IPS-20b (cell line): ENCODE measurements around the gene ABHD14A.

Experiments used
- H3K27ac ChIP-seq: one replicate; pipeline ENCODE4 v1.5.1; 2013; ENCODE audit warnings: low read length
- H3K27me3 ChIP-seq: 2 replicates; pipeline ENCODE4 v1.6.1; 2013; ENCODE audit warnings: mild to moderate bottlenecking, low read length, inconsistent platforms; ENCODE audit not compliant: insufficient read depth
- H3K36me3 ChIP-seq: 2 replicates; pipeline ENCODE4 v1.6.1; 2013; ENCODE audit warnings: low read depth, mild to moderate bottlenecking, inconsistent platforms, low read length, moderate library complexity; ENCODE audit not compliant: insufficient read depth
- H3K4me1 ChIP-seq: 2 replicates; pipeline ENCODE4 v1.6.1; 2013; ENCODE audit warnings: mild to moderate bottlenecking, control low read depth, inconsistent platforms, low read length, moderate library complexity; ENCODE audit not compliant: insufficient read depth
- H3K4me3 ChIP-seq: 2 replicates; pipeline ENCODE4 v1.5.1; 2013; ENCODE audit warnings: mild to moderate bottlenecking, low read length, inconsistent platforms
- H3K9ac ChIP-seq: 2 replicates; pipeline ENCODE4 v1.6.1; 2013; ENCODE audit warnings: low read depth, mild to moderate bottlenecking, inconsistent platforms, low read length, moderate library complexity
- H3K9me3 ChIP-seq: 2 replicates; pipeline ENCODE4 v1.6.1; 2013; ENCODE audit warnings: mild to moderate bottlenecking, low read depth, low read length, inconsistent platforms; ENCODE audit not compliant: insufficient read depth

ABHD14A gene

DNA sequence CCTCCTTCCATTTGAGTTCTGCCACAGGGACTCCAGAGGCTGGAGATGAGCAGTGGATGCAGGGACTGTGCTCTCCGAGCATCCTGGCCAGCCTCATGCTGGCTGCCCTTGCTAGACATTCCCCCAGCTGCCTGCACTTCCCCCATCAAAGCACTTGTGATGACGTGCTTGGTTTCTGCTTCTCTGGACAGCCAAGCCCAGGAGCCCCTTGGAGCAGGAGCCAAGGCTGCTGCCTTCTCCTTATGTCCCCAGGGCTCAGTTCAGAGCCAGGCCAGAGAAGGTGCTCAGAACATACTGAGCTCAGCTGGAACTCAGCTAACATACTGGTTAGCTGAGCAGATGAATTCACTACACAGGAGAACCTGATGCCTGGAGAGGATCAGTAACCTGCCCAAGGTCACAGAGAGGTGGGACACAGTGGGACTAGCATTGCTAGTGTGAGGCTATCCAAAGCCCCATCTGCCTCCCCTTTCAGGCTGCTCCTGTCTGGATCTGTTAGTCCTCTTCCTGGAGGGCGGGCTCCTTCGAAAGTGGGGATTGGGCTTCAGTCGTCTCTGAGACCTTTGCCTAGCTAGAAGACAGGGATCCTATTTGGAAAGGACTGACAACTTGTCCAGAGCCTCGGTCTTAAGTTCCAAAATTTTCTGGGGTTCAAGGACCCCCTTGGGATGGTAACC, 11.9 kb upstream of the ABHD14A start:
- H3K36me3 ChIP-seq: no peaks in the 10 kb centered on the region
- H3K9ac ChIP-seq: no peak overlapping the region
- H3K9me3 ChIP-seq: no peaks in the 10 kb centered on the region
- no peak overlapping the region for H3K4me3 ChIP-seq
- no peak overlapping the region for H3K27ac ChIP-seq
- H3K4me1 ChIP-seq: peaks cover 6% of the 10 kb centered on the region; the same call in 1 of the 2 replicates
- peaks cover 42% of the 10 kb centered on the region for H3K27me3 ChIP-seq

DNA sequence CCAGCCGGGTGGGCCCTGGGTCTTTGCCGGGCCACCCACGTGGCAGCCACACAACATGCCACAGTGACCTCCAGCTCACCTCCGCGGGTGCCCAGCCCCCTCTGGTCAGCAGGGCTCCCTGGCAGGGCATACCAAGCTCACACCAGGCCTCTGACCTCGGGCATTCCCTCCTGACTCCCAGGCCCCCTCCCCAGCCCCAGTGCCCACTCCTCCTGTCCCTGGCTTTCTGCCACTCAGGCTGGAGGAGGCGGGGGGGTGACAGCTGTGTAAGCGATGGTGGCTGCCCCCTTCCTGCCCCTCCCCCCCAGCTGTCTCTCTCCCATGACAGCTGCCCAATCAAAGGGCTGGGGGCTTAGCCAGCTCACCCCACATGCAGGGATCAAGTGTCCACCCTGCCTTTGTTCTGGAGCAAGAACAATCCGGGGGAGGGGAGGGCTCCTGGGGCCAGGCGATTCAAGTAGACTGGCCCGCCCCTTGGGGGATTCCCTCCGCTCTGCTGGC, 10.9 kb upstream of the ABHD14A start:
- no peaks in the 10 kb centered on the region for H3K36me3 ChIP-seq
- peaks cover 42% of the 10 kb centered on the region for H3K27me3 ChIP-seq
- no peaks in the 10 kb centered on the region for H3K9me3 ChIP-seq
- no peak overlapping the region for H3K4me3 ChIP-seq
- peaks cover 13% of the 10 kb centered on the region for H3K4me1 ChIP-seq
- H3K27ac ChIP-seq: no peak overlapping the region
- no peak overlapping the region for H3K9ac ChIP-seq

GRCh38 chr3:51964521-51964920, 10.3 kb upstream of the ABHD14A start:
- Histone ChIP-seq H3K4me1 (peaks cover 18% of the 10 kb centered on the region), H3K27me3 (peaks cover 42% of the 10 kb centered on the region), H3K9ac (no peak overlapping the region), H3K27ac (no peak overlapping the region), H3K36me3 (no peaks in the 10 kb centered on the region), H3K4me3 (no peak overlapping the region), H3K9me3 (no peaks in the 10 kb centered on the region)

- Histone ChIP-seq H3K9me3 (no peaks in the 10 kb centered on the region), H3K9ac (no peak overlapping the region), H3K27me3 (peaks cover 42% of the 10 kb centered on the region), H3K36me3 (no peaks in the 10 kb centered on the region), H3K4me1 (peaks cover 21% of the 10 kb centered on the region), H3K27ac (no peak overlapping the region), H3K4me3 (0 out of 2 replicates have a peak overlapping the region, but pooled peaks have one; percentile 63)
Observed at GRCh38 chr3:51966016-51966415, 8.8 kb upstream of the ABHD14A start.

DNA sequence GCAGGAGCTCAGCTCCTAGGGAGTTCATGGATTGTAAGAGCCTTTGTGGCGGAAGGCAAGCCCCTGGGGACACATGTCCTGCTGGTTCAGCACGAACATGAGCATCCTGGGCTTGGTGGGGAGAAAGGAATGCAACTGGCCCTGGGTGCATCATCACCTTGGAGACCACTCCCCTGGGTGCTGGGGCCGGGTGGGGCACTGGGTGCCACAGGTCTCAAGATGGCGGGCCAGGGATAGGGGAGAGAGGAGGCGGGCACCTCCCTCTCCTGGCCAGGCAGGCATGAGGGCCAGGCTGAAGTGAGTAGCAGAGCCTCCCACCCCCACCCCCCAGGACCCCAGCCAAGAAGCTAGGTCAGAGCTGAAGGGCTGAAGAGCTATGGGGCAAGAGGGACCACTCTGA, 8.4 kb upstream of the ABHD14A start:
- Histone ChIP-seq H3K27ac (no peak overlapping the region), H3K9me3 (no peaks in the 10 kb centered on the region), H3K27me3 (peaks cover 40% of the 10 kb centered on the region), H3K9ac (peak overlapping the region; percentile 27; the same call in 1 of the 2 replicates), H3K4me1 (peaks cover 21% of the 10 kb centered on the region), H3K4me3 (peak overlapping the region; percentile 63; the same call in 1 of the 2 replicates), H3K36me3 (no peaks in the 10 kb centered on the region)

DNA sequence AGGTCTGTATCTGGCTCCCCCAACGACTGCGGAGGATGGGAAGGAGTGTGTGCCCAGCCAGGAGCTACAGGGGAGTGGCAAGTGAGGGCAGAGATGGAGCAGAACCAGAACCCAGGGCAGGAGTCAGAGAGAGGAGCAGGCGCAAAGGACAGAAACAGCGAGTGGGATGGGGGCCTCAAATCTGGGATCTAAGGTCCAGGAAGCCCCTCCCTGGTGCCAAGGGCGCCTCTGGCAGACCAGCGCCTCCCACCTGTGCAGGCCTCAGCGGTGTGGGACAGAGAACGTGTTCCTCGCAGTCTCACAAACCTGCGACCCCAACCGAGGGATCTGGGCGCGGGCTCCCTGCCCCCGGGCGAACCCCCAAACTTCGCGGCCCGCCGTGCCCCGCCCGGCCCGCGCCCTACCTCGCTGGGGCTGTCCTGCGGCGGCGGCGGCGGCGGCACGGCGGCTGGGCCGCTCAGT, 7.9 kb upstream of the ABHD14A start:
- no peaks in the 10 kb centered on the region for H3K9me3 ChIP-seq
- H3K27ac ChIP-seq: no peak overlapping the region
- H3K4me1 ChIP-seq: peaks cover 21% of the 10 kb centered on the region
- peak overlapping the region; percentile 63; the same call in 1 of the 2 replicates for H3K4me3 ChIP-seq
- H3K36me3 ChIP-seq: no peaks in the 10 kb centered on the region
- H3K27me3 ChIP-seq: peaks cover 35% of the 10 kb centered on the region
- peak overlapping the region; percentile 27; the same call in 1 of the 2 replicates for H3K9ac ChIP-seq

DNA sequence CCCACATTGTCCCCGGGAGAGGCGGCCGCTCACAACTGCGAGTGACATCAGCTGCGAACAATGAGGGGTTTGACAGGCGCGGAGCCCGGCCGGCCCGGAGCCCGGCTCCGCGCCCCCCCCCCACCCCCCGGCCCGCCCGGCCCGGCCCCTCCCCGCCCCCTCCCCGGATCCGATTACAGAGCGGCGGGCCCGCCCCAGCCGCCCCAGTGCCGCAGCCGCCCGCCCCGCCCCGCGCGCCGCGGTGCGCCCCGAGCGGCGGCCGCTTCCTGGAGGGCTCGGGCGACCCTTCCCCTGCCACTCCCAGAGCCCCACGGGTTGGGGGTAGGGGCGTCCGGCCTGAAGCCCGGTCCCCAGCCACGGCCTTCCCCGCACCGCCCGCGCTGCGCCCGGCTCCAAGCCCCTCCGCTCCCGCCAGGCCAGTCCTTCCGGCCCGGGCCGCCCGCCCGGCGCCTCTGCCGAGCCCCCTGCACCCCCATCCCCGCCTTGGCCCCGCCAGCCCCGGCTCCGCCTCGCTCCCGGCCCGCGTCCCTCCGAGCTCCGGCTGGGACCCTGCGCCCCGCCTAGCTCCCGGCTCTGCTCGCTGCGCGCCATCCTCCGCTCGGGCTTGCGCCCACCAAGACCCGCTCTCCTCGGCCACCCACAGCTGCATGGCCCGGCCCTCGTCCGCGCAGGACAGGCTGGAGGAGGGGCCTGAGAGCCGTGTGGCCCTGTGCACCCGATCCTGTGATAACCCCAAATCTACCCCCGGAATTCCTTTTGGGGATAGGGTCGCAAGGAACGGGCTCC, 7.3 kb upstream of the ABHD14A start, which contains the start of gene PCBP4:
TSS of gene PCBP4 (minus strand) at position 71 of the 786 bp plus-strand sequence. CDS start 6,214 bp downstream, outside the sequence.
- Histone ChIP-seq H3K4me1 (peaks cover 21% of the 10 kb centered on the region), H3K4me3 (peak within 1 kb of the TSS; percentile 86), H3K9ac (peak within 1 kb of the TSS; percentile 94), H3K27ac (peak within 1 kb of the TSS; percentile 89), H3K36me3 (no peaks in the 10 kb centered on the region), H3K27me3 (peaks cover 30% of the 10 kb centered on the region), H3K9me3 (no peaks in the 10 kb centered on the region)

GRCh38 chr3:51968170-51968775, 6.6 kb upstream of the ABHD14A start:
- Histone ChIP-seq H3K27me3 (peaks cover 25% of the 10 kb centered on the region), H3K9ac (peak overlapping the region; percentile 94), H3K27ac (peak overlapping the region; percentile 89), H3K9me3 (no peaks in the 10 kb centered on the region), H3K4me1 (peaks cover 21% of the 10 kb centered on the region), H3K4me3 (peak overlapping the region; percentile 86), H3K36me3 (no peaks in the 10 kb centered on the region)

- peak overlapping the region; percentile 94; the same call in 1 of the 2 replicates for H3K9ac ChIP-seq
Observed at GRCh38 chr3:51968883-51969678, 5.8 kb upstream of the ABHD14A start.

DNA sequence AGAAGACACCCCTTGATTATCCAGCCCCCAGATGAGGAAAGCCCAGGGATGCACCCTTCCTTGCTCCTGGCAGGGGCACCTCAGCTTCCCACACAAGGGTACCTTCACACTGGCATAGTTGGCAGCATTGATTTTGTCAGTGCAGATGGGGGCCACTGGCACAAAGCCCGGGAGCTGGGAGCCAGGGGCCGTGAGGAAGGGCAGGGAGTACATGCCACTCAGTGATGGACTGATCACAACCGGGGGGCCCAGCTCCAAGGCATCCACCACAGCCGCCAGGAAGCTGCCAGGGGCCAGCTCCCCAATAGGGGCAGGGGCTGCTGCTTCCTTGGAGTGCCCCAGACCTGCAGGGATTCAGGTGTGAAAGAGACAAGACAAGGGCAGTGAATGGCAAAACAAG, 5.0 kb upstream of the ABHD14A start:
- Histone ChIP-seq H3K9me3 (no peaks in the 10 kb centered on the region), H3K27ac (no peak overlapping the region), H3K9ac (no peak overlapping the region), H3K36me3 (no peaks in the 10 kb centered on the region), H3K4me3 (no peak overlapping the region), H3K27me3 (peaks cover 38% of the 10 kb centered on the region), H3K4me1 (peaks cover 28% of the 10 kb centered on the region)

More at GRCh38 chr3:51968883-51969678, 5.8 kb upstream of the ABHD14A start:
- Histone ChIP-seq H3K4me3 (peak overlapping the region; percentile 86), H3K4me1 (peaks cover 22% of the 10 kb centered on the region), H3K9me3 (no peaks in the 10 kb centered on the region), H3K36me3 (no peaks in the 10 kb centered on the region), H3K27ac (peak overlapping the region; percentile 86), H3K27me3 (peaks cover 32% of the 10 kb centered on the region)
